GM23338 (cell line): ENCODE results near the gene PAX5. TPM values are rescaled to one million over a fixed set of nuclear protein-coding genes. Genes with fewer than 3 reads are reported as not detected.

Experiments used
- ATAC-seq: fragments of 200-7000 bp; cut with Tn5 transposase; 3 replicates; pipeline ENCODE4 v1.9.1; 2020
- DNase-seq: peaks from one replicate; pipeline ENCODE4 v3.0.0-alpha.2; 2015; ENCODE audit warnings: low spot score
- H2AFZ ChIP-seq: fragments of 200-600 bp; sonication (generic); 2 replicates; pipeline ENCODE4 v1.8.0; 2016; ENCODE audit warnings: antibody characterized with exemption, mild to moderate bottlenecking, moderate library complexity
- H3F3A ChIP-seq: fragments of 200-600 bp; sonication (generic); replicated peaks from 2 replicates; pipeline ENCODE4 v1.8.0; 2017; ENCODE audit warnings: antibody characterized with exemption, mixed run types, low read depth
- H3K27ac ChIP-seq: fragments of 200-600 bp; sonication (generic); 2 replicates; pipeline ENCODE4 v1.6.1; 2016; ENCODE audit warnings: low read depth
- H3K27me3 ChIP-seq: fragments of 200-600 bp; sonication (generic); 2 replicates; pipeline ENCODE4 v1.8.0; 2016; ENCODE audit warnings: mild to moderate bottlenecking, mixed run types, moderate library complexity; ENCODE audit not compliant: insufficient read depth
- H3K36me3 ChIP-seq: fragments of 200-600 bp; sonication (generic); 2 replicates; pipeline ENCODE4 v1.8.0; 2016; ENCODE audit warnings: mild to moderate bottlenecking; ENCODE audit not compliant: insufficient read depth
- H3K4me1 ChIP-seq: fragments of 200-600 bp; sonication (generic); 2 replicates; pipeline ENCODE4 v1.8.0; 2016; ENCODE audit warnings: mild to moderate bottlenecking, moderate library complexity; ENCODE audit not compliant: insufficient read depth
- H3K4me2 ChIP-seq: fragments of 200-600 bp; sonication (generic); 2 replicates; pipeline ENCODE4 v1.7.1; 2017; ENCODE audit warnings: mixed run types
- H3K4me3 ChIP-seq: fragments of 200-600 bp; sonication (generic); 2 replicates; pipeline ENCODE4 v1.6.1; 2016; ENCODE audit warnings: mixed run types
- H3K79me2 ChIP-seq: fragments of 200-600 bp; sonication (generic); replicated peaks from 2 replicates; pipeline ENCODE4 v1.8.0; 2017; ENCODE audit warnings: mild to moderate bottlenecking; ENCODE audit not compliant: insufficient read depth
- H3K9me2 ChIP-seq: fragments of 200-600 bp; sonication (generic); 2 replicates; pipeline ENCODE4 v1.8.0; 2017; ENCODE audit not compliant: insufficient read depth
- H4K20me1 ChIP-seq: fragments of 200-600 bp; sonication (generic); replicated peaks from 2 replicates; pipeline ENCODE4 v1.8.0; 2017; ENCODE audit warnings: mild to moderate bottlenecking; ENCODE audit not compliant: insufficient read depth
- H3K27ac Mint-ChIP-seq: 2 replicates; pipeline ENCODE4 v1.8.0; 2020; ENCODE audit warnings: inconsistent platforms, mild to moderate bottlenecking, moderate library complexity, mixed read lengths
- H3K27me3 Mint-ChIP-seq: 3 replicates; pipeline ENCODE4 v1.8.0; 2022; ENCODE audit warnings: low read depth, mild to moderate bottlenecking, moderate library complexity, mixed read lengths, inconsistent platforms; ENCODE audit not compliant: insufficient read depth, poor library complexity
- H3K36me3 Mint-ChIP-seq: 3 replicates; pipeline ENCODE4 v1.8.0; 2021; ENCODE audit warnings: low read depth, mild to moderate bottlenecking, inconsistent platforms, moderate library complexity, mixed read lengths
- H3K4me1 Mint-ChIP-seq: 3 replicates; pipeline ENCODE4 v1.8.0; 2020; ENCODE audit warnings: mild to moderate bottlenecking, inconsistent platforms, mixed read lengths
- H3K4me3 Mint-ChIP-seq: 3 replicates; pipeline ENCODE4 v1.8.0; 2021; ENCODE audit warnings: moderate library complexity, mild to moderate bottlenecking, inconsistent platforms, mixed read lengths
- H3K9me3 Mint-ChIP-seq: 3 replicates; pipeline ENCODE4 v1.8.0; 2020; ENCODE audit warnings: moderate library complexity, mild to moderate bottlenecking, inconsistent platforms, mixed read lengths
- EZH2 ChIP-seq: fragments of 200-600 bp; sonication (generic); IDR thresholded peaks from one replicate; pipeline ENCODE4 v1.8.0; 2017; ENCODE audit warnings: antibody characterized with exemption, mild to moderate bottlenecking, low read depth; ENCODE audit not compliant: unreplicated experiment
- EZH2phosphoT487 ChIP-seq: fragments of 200-600 bp; sonication (generic); IDR thresholded peaks from one replicate; pipeline ENCODE4 v1.8.1; 2018; ENCODE audit warnings: antibody characterized with exemption; ENCODE audit not compliant: unreplicated experiment
- POLR2AphosphoS5 ChIP-seq: IDR thresholded peaks from 2 replicates; pipeline ENCODE4 v1.6.1; 2016; ENCODE audit warnings: antibody characterized with exemption, low read depth
- ZNF462 ChIP-seq: fragments of 250-450 bp; sonication (Bioruptor Pico); IDR thresholded peaks from 2 replicates; pipeline ENCODE4 v1.5.0; 2020; ENCODE audit warnings: mild to moderate bottlenecking, moderate library complexity
- polyA plus RNA-seq: library from polyadenylated mRNA; unstranded; fragments of >200 nt; fragmentation: Nextera tagmentation; extraction: Ambion mirVana; gene quantifications from 2 replicates; pipeline ENCODE4 v1.2.1, GENCODE V29; 2016
- total RNA-seq: library from RNA; depleted of rRNA; stranded (reverse); fragments of >200 nt; shearing (Covaris generic); gene quantifications from 2 replicates; pipeline ENCODE4 v1.2.3, GENCODE V29; 2014

PAX5 gene
- total and polyA plus RNA-seq, 2 experiments from 2014 or later: 0.17 to 0.60 TPM

DNA sequence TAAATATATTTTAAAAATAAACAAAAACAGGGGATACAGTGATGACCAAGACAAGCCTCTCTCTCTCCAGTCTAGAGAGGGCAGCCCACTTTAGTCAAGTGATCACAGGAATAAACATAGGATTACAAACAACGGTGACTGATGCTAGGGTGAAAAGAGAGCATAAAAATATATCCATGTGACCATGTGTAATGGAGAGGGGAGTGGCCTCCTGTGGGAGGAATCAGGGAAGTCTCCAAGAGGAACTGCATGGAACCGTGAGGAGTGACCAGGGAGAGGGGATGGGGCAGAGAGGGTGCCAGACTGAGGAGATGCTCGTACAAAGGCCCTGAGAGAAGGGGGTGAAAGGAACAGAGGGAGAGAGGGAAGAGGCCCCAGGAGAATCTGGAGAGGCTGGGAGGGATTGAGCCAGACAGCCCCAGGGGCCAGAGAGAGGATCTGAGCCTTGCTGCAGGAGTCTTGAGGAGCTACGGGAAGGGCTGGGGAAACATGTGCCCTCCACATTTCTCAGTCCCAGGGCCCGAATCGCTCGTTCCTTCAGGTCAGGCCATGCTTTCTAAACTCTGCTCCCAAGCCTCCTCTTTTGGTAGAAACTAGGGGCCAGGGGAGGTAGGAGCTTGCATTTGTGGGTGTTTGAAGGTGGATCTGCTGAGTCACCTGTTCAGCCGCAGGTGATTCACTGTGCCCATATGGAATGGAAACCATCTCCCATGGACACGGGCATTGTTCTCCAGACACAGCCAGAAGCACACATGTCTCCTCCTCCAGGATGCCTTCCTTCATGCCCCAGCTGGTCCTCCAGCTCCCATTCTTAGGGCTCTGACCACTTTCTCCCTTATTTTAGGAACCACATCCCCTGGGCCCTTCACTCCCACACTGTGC lies 63.8 kb downstream of the PAX5 start:
- Histone ChIP-seq H2AFZ (peak overlapping the region; percentile 80; the same call in 1 of the 2 replicates), H3K27me3 (no peaks in the 10 kb centered on the region), H3K4me2 (no peak overlapping the region), H4K20me1 (no peaks in the 10 kb centered on the region), H3K9me2 (no peaks in the 10 kb centered on the region), H3K4me3 (no peak overlapping the region), H3K79me2 (no peaks in the 10 kb centered on the region), H3F3A (no peaks in the 10 kb centered on the region), H3K4me1 (no peaks in the 10 kb centered on the region), H3K36me3 (no peaks in the 10 kb centered on the region), H3K27ac (no peak overlapping the region)
- Mint-ChIP-seq H3K4me1 (peaks cover 4% of the 10 kb centered on the region), H3K4me3 (no peak overlapping the region), H3K9me3 (no peaks in the 10 kb centered on the region), H3K27me3 (peaks cover 14% of the 10 kb centered on the region), H3K27ac (no peak overlapping the region), H3K36me3 (no peaks in the 10 kb centered on the region)
- TF ChIP-seq EZH2phosphoT487 (no peak), EZH2 (no peak), ZNF462 (CRISPR knock-in tag) (no peak), POLR2AphosphoS5 (no peak)
- ATAC-seq (no peak), DNase-seq (no peak)
